NCI-H748 (cell line): ENCODE data around the gene VSX2.

Experiments
- DNase-seq: peaks from one replicate; lab custom pipeline; 2025; ENCODE audit not compliant: unreplicated experiment; lab: John Stamatoyannopoulos, UW

Gene VSX2

GRCh38 chr14:74238974-74239847 lies at the start of gene VSX2:
Gene VSX2, plus strand, starts transcription at chr14:74239449. Its CDS starts 113 bp downstream, at chr14:74239562.
- no peak for DNase-seq

- no peak for DNase-seq
Observed at GRCh38 chr14:74190927-74191575, 48.2 kb upstream of the VSX2 start.

- no peak for DNase-seq
Observed at GRCh38 chr14:74194506-74195274, 44.6 kb upstream of the VSX2 start.

GRCh38 chr14:74195623-74196022 lies 43.6 kb upstream of the VSX2 start:
- no peak for DNase-seq

- no peak for DNase-seq
Observed at GRCh38 chr14:74198441-74199234, 40.6 kb upstream of the VSX2 start.

GRCh38 chr14:74202113-74202512 lies 37.1 kb upstream of the VSX2 start:
- DNase-seq: no peak

- DNase-seq: no peak
Observed at GRCh38 chr14:74203639-74204038, 35.6 kb upstream of the VSX2 start.

GRCh38 chr14:74204491-74204890 lies 34.8 kb upstream of the VSX2 start:
- no peak for DNase-seq

GRCh38 chr14:74205882-74206281 lies 33.4 kb upstream of the VSX2 start:
- no peak for DNase-seq

- no peak for DNase-seq
Observed at GRCh38 chr14:74207943-74208342, 31.3 kb upstream of the VSX2 start.

- DNase-seq: no peak
Observed at GRCh38 chr14:74208642-74209041, 30.6 kb upstream of the VSX2 start.

GRCh38 chr14:74211945-74212580 lies 27.2 kb upstream of the VSX2 start:
- DNase-seq: no peak

- no peak for DNase-seq
Observed at GRCh38 chr14:74213907-74214803, 25.1 kb upstream of the VSX2 start.

- no peak for DNase-seq
Observed at GRCh38 chr14:74216671-74217070, 22.6 kb upstream of the VSX2 start.

- peak; percentile 77 for DNase-seq
Observed at GRCh38 chr14:74217672-74218448, 21.4 kb upstream of the VSX2 start.

- DNase-seq: no peak
Observed at GRCh38 chr14:74218462-74218861, 20.8 kb upstream of the VSX2 start.

GRCh38 chr14:74219277-74220205 lies 19.7 kb upstream of the VSX2 start:
- DNase-seq: no peak

- no peak for DNase-seq
Observed at GRCh38 chr14:74220991-74221390, 18.3 kb upstream of the VSX2 start.
